Measurements from ENCODE around the gene SSBP3.

GRCh38 chr1:54375712-54376429 is 30.3 kb downstream of the SSBP3 start:
- TF ChIP-seq CTCF (IDR thresholded peaks at IDR 0.05), result 0 out of 2 replicates have a peak, but pooled peaks have one; percentile 20
- TF ChIP-seq MXI1 (IDR thresholded peaks at IDR 0.05; ENCODE audit: low read depth, low read length), result no peak
- TF ChIP-seq FOXM1 (IDR thresholded peaks at IDR 0.05; ENCODE audit: low read depth), result no peak
